ENCODE measurements around the gene MYEOV.

DNA sequence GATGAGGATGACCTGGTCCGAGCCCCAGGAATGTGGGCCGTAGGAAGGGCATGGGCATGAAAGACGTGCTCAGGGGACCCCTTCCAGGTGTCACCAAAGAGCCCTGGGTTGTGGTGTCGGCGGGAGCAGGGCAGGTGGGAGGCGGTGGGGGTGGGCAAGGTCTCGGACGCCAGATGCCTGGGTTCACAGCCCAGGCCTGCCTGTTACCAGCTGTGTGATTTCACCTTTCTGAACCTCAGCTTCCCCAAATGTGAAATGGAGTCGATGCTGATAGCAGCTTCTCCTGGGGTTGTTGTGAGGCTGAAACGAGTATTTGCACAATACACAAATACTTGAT is 42.9 kb upstream of the MYEOV start:
- TF ChIP-seq, protein P1, sequence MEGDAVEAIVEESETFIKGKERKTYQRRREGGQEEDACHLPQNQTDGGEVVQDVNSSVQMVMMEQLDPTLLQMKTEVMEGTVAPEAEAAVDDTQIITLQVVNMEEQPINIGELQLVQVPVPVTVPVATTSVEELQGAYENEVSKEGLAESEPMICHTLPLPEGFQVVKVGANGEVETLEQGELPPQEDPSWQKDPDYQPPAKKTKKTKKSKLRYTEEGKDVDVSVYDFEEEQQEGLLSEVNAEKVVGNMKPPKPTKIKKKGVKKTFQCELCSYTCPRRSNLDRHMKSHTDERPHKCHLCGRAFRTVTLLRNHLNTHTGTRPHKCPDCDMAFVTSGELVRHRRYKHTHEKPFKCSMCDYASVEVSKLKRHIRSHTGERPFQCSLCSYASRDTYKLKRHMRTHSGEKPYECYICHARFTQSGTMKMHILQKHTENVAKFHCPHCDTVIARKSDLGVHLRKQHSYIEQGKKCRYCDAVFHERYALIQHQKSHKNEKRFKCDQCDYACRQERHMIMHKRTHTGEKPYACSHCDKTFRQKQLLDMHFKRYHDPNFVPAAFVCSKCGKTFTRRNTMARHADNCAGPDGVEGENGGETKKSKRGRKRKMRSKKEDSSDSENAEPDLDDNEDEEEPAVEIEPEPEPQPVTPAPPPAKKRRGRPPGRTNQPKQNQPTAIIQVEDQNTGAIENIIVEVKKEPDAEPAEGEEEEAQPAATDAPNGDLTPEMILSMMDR (IDR thresholded peaks at IDR 0.05 in 4 of 5, conservative IDR thresholded peaks at IDR 0.05 in 1 of 5): no peak
- TF ChIP-seq POLR2A (IDR thresholded peaks at IDR 0.05): no peak

Data from gastrocnemius medialis (tissue), 4 donors.